GM19023 (cell line): ENCODE results near the gene ATP6V0C.
A peak's percentile ranks its signal among the peaks of the same experiment; 100 is the strongest.

Experiments
- ATAC-seq: cut with Tn5 transposase; IDR thresholded peaks from one replicate; pipeline ENCODE4 v1.9.1; 2021; ENCODE audit warnings: mild to moderate bottlenecking, moderate library complexity; ENCODE audit not compliant: unreplicated experiment

The ATP6V0C gene

DNA sequence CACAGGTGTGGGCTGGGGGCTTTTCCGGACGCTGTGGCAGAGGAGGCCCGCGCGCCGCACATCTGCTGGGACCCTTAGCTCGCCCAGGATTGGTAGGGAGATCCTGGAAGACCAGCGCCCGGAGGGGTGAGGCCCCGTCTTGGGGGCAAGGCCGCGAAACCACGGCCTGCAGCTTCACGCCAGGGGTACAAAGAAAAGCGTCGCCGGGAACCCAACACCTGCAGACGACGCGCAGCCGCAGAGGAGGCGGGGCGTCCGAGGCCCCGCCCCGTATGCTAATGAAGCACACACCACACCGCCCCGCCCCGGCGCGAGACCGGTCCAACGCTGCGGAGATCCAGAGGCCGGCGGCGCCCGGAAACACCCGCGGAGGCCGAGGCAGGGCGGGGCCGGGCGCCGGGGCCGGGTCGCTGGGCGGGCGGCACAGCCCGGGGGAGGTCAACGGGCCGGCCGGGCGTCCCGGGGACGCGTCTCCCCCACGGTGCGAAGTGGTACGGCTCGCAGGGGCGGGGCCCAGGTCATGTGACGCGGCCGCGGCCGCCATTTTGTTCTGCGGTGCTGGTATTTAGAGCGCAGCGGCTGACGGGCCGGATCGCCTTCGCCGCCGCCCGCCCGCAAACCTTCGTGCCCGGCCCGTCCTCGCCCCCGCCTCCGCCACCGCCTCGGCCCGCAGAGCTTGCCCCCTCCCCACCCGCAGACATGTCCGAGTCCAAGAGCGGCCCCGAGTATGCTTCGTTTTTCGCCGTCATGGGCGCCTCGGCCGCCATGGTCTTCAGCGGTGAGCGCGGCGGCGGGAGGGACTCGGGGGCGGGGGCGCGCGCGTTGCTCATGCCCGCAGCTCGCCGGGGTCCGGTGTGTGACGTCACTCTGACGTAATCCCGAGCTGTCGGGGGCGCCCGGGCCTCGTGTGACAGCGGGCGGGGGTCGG lies at the start of gene ATP6V0C:
ATP6V0C (plus strand) TSS at position 548 of the 928 bp plus-strand sequence; CDS start at position 700, 152 bp downstream.
- peak; percentile 70 for ATAC-seq

- no peak for ATAC-seq
Measured at GRCh38 chr16:2464333-2464732, 49.4 kb upstream of the ATP6V0C start.

DNA sequence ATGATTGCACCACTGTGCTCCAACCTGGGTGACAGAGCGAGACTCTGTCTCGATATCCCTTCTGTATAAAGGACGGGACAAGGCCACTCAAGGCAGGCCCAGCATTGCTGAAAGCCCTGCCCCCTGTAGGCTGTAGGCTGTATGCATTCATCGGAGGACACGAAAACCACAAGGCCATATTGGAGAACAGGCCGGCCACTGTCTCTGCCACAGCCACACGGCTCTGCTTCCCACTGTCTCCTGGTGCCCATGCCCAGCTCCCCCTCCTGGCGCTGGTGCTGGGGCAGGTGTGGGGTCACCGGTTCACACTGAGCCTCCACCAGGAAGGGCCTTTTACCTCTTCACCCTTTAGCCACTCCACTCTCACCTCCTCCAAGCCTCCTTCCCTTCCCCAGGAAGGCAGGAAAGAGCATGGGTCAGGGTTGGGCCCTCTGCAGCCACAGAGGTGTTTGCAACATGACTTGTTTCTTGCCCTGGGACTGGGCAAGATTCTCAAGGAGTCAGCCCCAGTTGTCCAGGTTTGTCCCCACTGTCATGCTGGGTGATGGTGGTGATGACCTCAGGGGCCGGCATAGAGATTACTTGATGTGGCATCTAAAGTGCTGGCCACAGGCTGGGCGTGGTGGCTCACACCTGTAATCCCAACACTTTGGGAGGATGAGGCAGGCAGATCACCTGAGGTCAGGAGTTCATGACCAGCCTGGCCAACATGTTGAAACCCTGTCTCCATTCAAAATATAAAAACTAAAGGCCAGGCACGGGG lies 47.9 kb upstream of the ATP6V0C start:
- ATAC-seq = no peak

- ATAC-seq = no peak
Measured at GRCh38 chr16:2466667-2467527, 46.9 kb upstream of the ATP6V0C start.

DNA sequence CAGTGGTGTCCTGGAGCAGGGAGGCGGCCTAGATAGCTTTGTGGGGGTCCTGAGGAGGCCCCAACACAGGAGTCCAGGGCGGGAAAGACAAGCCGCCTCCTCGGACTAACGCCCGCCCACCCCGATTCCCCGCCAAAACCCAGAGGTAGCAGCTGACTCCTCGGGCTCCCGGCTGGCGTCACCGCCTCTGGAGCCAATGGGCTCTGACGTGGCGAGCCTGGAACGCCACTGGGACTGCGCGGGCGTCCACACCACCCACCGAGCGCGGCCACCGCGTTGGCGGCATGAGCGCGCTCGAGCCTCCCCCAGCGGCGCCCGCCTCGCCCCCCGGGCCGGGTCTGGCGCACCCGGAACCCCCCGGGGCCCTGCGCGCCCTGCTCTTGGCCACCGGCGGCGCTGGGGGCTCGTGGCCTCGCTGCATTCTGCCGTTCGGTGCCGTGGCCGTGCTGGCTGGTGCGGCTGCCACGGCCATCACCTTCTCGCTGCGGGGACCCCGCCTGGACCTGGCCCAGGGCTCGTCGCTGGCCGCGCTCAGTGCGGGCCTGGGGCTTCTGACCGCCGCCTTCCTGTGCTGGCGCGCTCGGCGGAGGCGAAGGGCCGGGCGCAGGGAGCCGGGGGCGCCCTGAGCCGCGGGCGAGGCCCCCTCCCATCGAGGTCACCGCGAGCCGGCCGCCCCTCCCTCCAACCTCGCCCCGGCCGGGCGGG lies 46.1 kb upstream of the ATP6V0C start:
- no peak for ATAC-seq

DNA sequence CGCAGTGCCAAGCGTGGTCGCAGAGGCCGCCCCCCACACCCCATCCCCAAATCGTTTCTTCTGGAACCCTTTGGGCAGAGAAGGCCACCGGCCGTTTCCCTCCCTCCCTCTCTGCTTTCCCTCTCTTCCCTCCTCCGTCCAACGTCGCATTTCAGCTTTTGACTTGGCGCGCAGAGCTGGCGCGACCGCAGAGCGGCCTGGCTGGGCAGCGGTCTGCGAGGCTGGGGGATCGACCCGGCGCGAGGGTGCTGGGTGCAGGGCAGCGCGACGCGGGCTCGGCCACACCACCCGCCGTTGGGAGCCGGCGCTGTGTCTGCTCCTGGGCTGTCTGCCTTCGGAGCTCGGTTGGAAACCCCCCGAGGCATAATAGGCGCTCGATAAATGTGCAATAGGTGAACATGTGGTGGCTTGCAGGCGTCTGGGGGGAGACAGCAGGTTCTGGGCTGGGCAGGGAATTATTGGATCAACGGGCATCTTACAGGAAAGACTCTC lies 45.5 kb upstream of the ATP6V0C start:
- ATAC-seq = no peak

GRCh38 chr16:2468725-2469398 lies 44.9 kb upstream of the ATP6V0C start:
- ATAC-seq = no peak

DNA sequence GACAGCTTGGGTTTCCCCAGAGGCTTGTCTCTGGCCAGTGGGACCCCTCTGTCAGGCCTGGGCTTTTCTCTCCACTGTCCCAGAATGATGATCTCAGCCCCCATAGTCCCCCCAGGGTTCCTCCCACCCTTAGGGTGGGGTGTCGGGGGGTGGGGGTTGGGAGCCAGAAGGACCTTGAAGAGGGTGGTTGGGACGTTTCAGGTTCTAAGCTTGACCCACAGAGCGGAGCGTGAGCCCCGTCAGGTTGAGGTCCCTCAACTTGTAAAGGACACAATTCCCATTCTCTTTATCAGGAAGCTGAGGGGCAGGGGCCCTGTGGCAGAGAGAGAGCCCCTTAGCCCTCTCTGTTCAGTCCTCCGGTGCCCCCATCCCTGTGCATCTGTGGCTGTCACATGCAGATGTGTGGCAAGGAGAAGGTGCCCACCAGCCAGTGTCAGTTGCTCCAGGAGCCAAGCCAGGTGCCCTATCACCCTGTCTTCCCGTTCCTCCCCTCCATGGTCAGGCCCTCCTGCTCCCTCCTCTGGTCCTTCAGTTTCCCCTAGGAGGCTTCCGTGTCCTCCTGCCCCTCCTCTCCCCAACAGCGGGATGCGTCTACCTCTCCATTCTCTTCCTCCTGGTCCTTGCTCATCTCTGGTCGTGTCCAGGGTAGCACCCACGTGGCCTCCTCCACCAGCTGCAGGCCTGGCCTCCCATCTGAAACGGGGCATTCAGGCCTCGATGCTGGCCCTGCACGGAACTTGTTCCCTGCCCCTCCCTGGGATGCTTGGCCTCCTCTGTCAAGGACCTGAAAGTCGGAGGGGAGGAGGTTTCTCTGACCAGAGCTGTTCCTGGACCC lies 44.1 kb upstream of the ATP6V0C start:
- no peak for ATAC-seq

- no peak for ATAC-seq
Measured at GRCh38 chr16:2470234-2470601, 43.5 kb upstream of the ATP6V0C start.

DNA sequence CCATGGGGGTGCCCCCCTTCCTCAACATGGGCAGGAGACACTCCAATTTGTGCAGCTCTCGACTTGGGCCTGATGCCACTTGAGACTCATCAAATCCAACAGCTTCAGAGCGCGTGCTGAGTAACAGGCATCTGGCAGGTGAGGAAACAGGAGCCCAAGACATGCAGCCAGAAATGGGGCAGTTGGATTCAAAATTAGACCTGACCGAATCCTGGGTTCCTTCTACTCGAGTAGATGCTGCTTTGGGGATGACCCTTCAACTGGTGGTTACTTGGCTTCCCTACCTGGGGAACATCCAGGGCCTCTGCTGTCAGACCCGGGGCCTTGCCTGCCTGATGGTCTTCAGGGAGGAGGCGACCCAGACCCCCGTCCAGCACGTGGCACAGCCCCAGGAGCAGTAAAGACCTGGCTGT lies 43.1 kb upstream of the ATP6V0C start:
- ATAC-seq = no peak

DNA sequence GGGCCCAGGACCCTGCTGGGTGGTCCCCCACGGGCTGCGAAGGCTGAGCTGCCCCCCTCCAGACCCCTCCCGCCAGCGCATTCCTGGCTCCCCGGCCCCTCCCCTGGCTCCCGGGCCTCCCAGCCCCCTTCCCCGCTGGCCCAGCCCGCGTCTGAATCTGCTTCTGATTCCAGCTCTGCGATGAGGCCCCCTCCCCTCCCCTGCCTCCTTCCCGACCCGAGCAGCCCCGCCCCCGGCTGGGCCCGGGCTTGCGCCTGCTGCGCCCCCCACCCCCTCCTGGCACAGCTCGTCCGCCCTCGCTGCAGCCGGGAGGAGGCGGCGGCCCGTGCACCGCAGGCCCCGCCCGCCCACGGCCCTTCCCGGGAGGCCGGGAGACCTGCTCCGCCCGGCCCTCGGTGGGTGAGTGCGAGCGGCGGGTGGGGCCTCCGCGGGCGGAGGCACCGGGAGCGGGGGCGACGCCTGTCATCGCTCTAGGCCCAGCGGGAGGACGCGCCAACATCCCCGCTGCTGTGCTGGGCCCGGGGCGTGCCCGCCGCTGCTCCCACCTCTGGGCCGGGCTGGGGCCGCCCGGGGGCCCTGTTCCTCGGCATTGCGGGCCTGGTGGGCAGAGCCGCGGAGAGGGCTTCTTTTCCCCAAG lies 42.6 kb upstream of the ATP6V0C start, which contains the start of gene NTN3:
NTN3 (plus strand) TSS at position 282 of the 637 bp plus-strand sequence. CDS start 405 bp downstream, outside the sequence.
- ATAC-seq = no peak

DNA sequence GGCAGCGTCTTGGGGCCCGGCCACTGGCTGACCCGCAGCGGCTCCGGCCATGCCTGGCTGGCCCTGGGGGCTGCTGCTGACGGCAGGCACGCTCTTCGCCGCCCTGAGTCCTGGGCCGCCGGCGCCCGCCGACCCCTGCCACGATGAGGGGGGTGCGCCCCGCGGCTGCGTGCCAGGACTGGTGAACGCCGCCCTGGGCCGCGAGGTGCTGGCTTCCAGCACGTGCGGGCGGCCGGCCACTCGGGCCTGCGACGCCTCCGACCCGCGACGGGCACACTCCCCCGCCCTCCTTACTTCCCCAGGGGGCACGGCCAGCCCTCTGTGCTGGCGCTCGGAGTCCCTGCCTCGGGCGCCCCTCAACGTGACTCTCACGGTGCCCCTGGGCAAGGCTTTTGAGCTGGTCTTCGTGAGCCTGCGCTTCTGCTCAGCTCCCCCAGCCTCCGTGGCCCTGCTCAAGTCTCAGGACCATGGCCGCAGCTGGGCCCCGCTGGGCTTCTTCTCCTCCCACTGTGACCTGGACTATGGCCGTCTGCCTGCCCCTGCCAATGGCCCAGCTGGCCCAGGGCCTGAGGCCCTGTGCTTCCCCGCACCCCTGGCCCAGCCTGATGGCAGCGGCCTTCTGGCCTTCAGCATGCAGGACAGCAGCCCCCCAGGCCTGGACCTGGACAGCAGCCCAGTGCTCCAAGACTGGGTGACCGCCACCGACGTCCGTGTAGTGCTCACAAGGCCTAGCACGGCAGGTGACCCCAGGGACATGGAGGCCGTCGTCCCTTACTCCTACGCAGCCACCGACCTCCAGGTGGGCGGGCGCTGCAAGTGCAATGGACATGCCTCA lies 41.9 kb upstream of the ATP6V0C start:
- no peak for ATAC-seq

- ATAC-seq = no peak
Measured at GRCh38 chr16:2472488-2472864, 41.3 kb upstream of the ATP6V0C start.

- no peak for ATAC-seq
Measured at GRCh38 chr16:2472885-2473445, 40.8 kb upstream of the ATP6V0C start.

- ATAC-seq = no peak
Measured at GRCh38 chr16:2473446-2473926, 40.3 kb upstream of the ATP6V0C start.

DNA sequence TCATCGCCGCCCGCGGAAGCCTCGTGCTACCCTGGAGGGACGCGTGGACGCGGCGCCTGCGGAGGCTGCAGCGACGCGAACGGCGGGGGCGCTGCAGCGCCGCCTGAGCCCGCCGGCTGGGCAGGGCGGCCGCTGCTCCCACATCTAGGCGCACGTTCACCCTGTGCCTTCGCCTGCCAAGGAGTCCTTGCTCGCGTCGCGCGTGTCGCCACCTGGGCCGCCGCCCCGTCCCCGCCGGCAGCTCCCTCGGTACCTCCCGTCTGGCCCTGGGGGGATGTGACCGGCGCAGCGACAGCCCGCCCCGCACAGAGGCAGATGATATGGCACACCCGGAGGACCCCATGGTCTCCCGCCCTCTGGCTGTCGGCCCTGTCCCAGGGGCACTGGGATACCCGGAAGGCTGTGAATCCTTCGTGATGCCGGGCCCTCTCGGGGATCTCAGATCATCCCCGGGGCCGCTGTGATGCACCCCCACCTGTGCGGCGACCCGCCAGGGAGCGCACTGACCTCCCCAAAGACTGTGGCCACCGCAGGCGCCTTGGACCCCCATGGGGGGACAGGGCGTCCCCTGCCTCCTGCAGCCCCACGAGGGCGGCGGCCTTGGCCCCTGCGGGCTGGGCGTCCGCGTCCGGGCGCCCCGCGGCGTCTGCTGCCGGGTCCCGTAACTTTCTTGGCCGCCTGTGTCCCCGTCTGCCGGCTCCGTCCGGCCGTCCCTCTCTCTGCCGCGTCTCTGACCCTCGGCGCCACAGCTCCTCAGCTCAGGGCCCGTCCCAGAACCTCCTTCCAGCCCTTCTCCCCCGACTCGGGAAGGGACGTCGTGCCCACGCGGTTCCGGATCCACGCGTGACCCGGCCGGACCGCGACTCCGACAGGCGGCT lies 39.5 kb upstream of the ATP6V0C start:
- ATAC-seq = no peak
